Psoas muscle (tissue), 8 donors: ENCODE data around the gene BLOC1S3. TPM values are rescaled to one million over a fixed set of nuclear protein-coding genes. Genes with fewer than 3 reads are reported as not detected.

Experiments
- ATAC-seq, 4 donors: fragments of 200-7000 bp; cut with Tn5 transposase; one replicate each; pipeline ENCODE4 v1.9.1; 2020; ENCODE audit warnings: moderate library complexity in 3 of 4, mild to moderate bottlenecking in 2 of 4
- DNase-seq, 2 donors: peaks; one replicate each; pipeline ENCODE4 v3.0.0-alpha.2; 2020
- H3K27ac ChIP-seq: fragments of 200-600 bp; one replicate; pipeline ENCODE4 v1.8.0; 2022
- H3K27me3 ChIP-seq, 3 donors: fragments of 200-600 bp in 1 of 3; one replicate each; pipeline versions ENCODE4 v1.6.1 to v1.8.0; 2013 to 2022; ENCODE audit warnings: low read length in 2 of 3, mild to moderate bottlenecking in 2 of 3, moderate library complexity in 1 of 3; ENCODE audit not compliant: insufficient read depth in 3 of 3
- H3K36me3 ChIP-seq, 2 donors: fragments of 200-600 bp in 1 of 2; one replicate each; pipeline versions ENCODE4 v1.6.1 to v1.8.0; 2013 to 2022; ENCODE audit warnings: low read depth in 1 of 2, mild to moderate bottlenecking in 1 of 2, moderate library complexity in 1 of 2; ENCODE audit not compliant: insufficient read depth in 1 of 2
- H3K4me1 ChIP-seq: fragments of 200-600 bp; one replicate; pipeline ENCODE4 v1.8.0; 2022
- H3K4me3 ChIP-seq: fragments of 200-600 bp; one replicate; pipeline ENCODE4 v1.8.0; 2022; ENCODE audit warnings: mild to moderate bottlenecking
- H3K9me3 ChIP-seq: fragments of 200-600 bp; one replicate; pipeline ENCODE4 v1.8.0; 2022
- CTCF ChIP-seq: fragments of 200-600 bp; IDR thresholded peaks from one replicate; pipeline ENCODE4 v1.8.0; 2022; ENCODE audit warnings: antibody characterized with exemption
- WGBS, 3 donors: extraction: QIAGEN DNeasy Blood & Tissue Kit; methylation state at CpG; one replicate each; pipeline versions ENCODE4 v1.1.6 to v1.1.7; 2013; 5-methylcytosine and 5-hydroxymethylcytosine counted together
- intact Hi-C, 2 donors: fragments of 100-400 bp; cut with DNase I; formaldehyde crosslinking; loops; one replicate each; pipeline versions ENCODE4 v1.11.0 to v1.14.2; 2022
- polyA plus RNA-seq, 3 donors: library from polyadenylated mRNA; stranded (reverse); fragments of 200-250 nt; gene quantifications; one replicate each; pipeline ENCODE4 v1.2.3, GENCODE V29; 2013
- total RNA-seq, 4 donors: library from RNA; stranded (reverse); fragmentation: NEBNext Ultra II Directional in 2 of 4; extraction: Animal tissue kit (Norgen Biotek cat#: 25700) in 2 of 4; gene quantifications; one replicate each; pipeline versions ENCODE4 v1.2.1 to v1.2.4, GENCODE V29; 2021 to 2023
- donor health status: healthy with polysubstance abuse.
- donor health status: DM: no; HTN: no; CAD: no; lungs with moderate emphysema.
- donor health status: Bipolar disorder and iron deficiency.
- donor health status: healthy.
- donor health status: DM: yes; HTN: yes; CAD: no.
- donor health status: DM: no; HTN: no; CAD: no.
- donor health status: DM: no; HTN: no; CAD: no.
- donor health status: DM: yes; HTN: yes; CAD: no.

BLOC1S3 gene
- total and polyA plus RNA-seq, 7 donors = 3.3 to 7.8 (median 5.5) TPM

GRCh38 chr19:45182758-45183157 is 4.2 kb downstream of the BLOC1S3 start:
- ATAC-seq (no peak), DNase-seq (no peak)
- WGBS, 3 donors = 85 to 91% (median 88%) methylated on average over 4 of the region's 4 CpGs
- no peaks in the 10 kb centered on the region for H3K36me3 ChIP-seq
- H3K9me3 ChIP-seq = no peaks in the 10 kb centered on the region
- H3K27me3 ChIP-seq = no peaks in the 10 kb centered on the region
- H3K27ac ChIP-seq = no peak overlapping the region
- H3K4me1 ChIP-seq = peaks cover 7% of the 10 kb centered on the region
- intact Hi-C loops = loop anchor here in 1 of 2 donors (10.0 kb wide), 1 partner anchor 152 kb away; no protein-coding TSS in a partner anchor
- H3K4me3 ChIP-seq = no peak overlapping the region
- TF ChIP-seq CTCF = no peak

GRCh38 chr19:45184115-45184514 is 5.5 kb downstream of the BLOC1S3 start:
- H3K9me3 ChIP-seq = no peaks in the 10 kb centered on the region
- no peaks in the 10 kb centered on the region for H3K36me3 ChIP-seq
- ATAC-seq (no peak), DNase-seq (no peak)
- 92 to 97% (median 95%) methylated on average over 5 of the region's 5 CpGs for WGBS, 3 donors
- H3K27me3 ChIP-seq = no peaks in the 10 kb centered on the region
- H3K4me3 ChIP-seq = no peak overlapping the region
- intact Hi-C loops = loop anchor here in 1 of 2 donors (10.0 kb wide), 1 partner anchor 151 kb away; no protein-coding TSS in a partner anchor
- no peak overlapping the region for H3K27ac ChIP-seq
- peaks cover 7% of the 10 kb centered on the region for H3K4me1 ChIP-seq
- TF ChIP-seq CTCF = no peak

- WGBS, 3 donors = 82 to 88% (median 86%) methylated on average over 12 of the region's 12 CpGs
These were observed 8.1 kb downstream of the BLOC1S3 start for GRCh38 chr19:45186509-45187334.

GRCh38 chr19:45187421-45188100 is 9.0 kb downstream of the BLOC1S3 start:
- intact Hi-C loops = loop anchor here in 1 of 2 donors (10.0 kb wide), 1 partner anchor 147 kb away; no protein-coding TSS in a partner anchor
- peak in 3 of 4 donors; percentile 30 to 61 (median 60) for ATAC-seq
- TF ChIP-seq CTCF = peak; percentile 52
- H3K4me3 ChIP-seq = no peak overlapping the region
- no peak for DNase-seq
- H3K27me3 ChIP-seq = no peaks in the 10 kb centered on the region
- H3K27ac ChIP-seq = no peak overlapping the region
- no peaks in the 10 kb centered on the region for H3K4me1 ChIP-seq
- no peaks in the 10 kb centered on the region for H3K36me3 ChIP-seq
- WGBS, 3 donors = 36 to 40% (median 39%) methylated on average over 12 of the region's 12 CpGs
- no peaks in the 10 kb centered on the region for H3K9me3 ChIP-seq

More at GRCh38 chr19:45186509-45187334, 8.1 kb downstream of the BLOC1S3 start:
- Histone ChIP-seq H3K4me1 (no peaks in the 10 kb centered on the region), H3K27ac (no peak overlapping the region), H3K9me3 (no peaks in the 10 kb centered on the region), H3K36me3 (no peaks in the 10 kb centered on the region), H3K4me3 (no peak overlapping the region), H3K27me3 (no peaks in the 10 kb centered on the region)
- intact Hi-C loops = loop anchor here in 1 of 2 donors (10.0 kb wide), 1 partner anchor 148 kb away; no protein-coding TSS in a partner anchor
- DNase-seq = no peak
- no peak for TF ChIP-seq CTCF
- ATAC-seq = no peak
